Keratinocyte (primary cell): ENCODE measurements around the gene RNF34. TPM values are rescaled to one million over a fixed set of nuclear protein-coding genes. Genes with fewer than 3 reads are reported as not detected.

ENCODE experiments used
- DNase-seq: peaks from one replicate; pipeline ENCODE4 v3.0.0-alpha.2; 2011; ENCODE audit warnings: low read depth, missing footprints, low spot score
- FAIRE-seq: peaks from 2 replicates; lab custom pipeline; 2011; peaks lifted over from hg19 to GRCh38; lab: Jason Lieb, UNC
- H2AFZ ChIP-seq: 2 replicates; pipeline ENCODE4 v1.6.0; 2012; ENCODE audit warnings: low read length, control low read depth, inconsistent platforms; ENCODE audit not compliant: control insufficient read depth
- H3K27ac ChIP-seq: 2 replicates; pipeline ENCODE4 v1.5.1; 2011; ENCODE audit warnings: low read length; ENCODE audit not compliant: control insufficient read depth, insufficient read depth
- H3K27me3 ChIP-seq: 3 replicates; pipeline ENCODE4 v1.6.0; 2011; ENCODE audit warnings: low read length; ENCODE audit not compliant: control insufficient read depth, insufficient read depth; ENCODE audit errors: extremely low read depth
- H3K36me3 ChIP-seq, 2 experiments: 2 replicates in 1 of 2; 3 replicates in 1 of 2; pipeline ENCODE4 v1.5.1; 2011; ENCODE audit warnings: low read length in 2 of 2, mild to moderate bottlenecking in 1 of 2; ENCODE audit not compliant: control insufficient read depth in 2 of 2, insufficient read depth in 2 of 2; ENCODE audit errors: extremely low read depth in 1 of 2
- H3K4me1 ChIP-seq: 3 replicates; pipeline ENCODE4 v1.5.1; 2011; ENCODE audit warnings: low read length; ENCODE audit not compliant: control insufficient read depth, insufficient read depth; ENCODE audit errors: extremely low read depth
- H3K4me2 ChIP-seq: 3 replicates; pipeline ENCODE4 v1.6.0; 2011; ENCODE audit warnings: low read depth, low read length; ENCODE audit not compliant: control insufficient read depth, insufficient read depth; ENCODE audit errors: extremely low read depth
- H3K4me3 ChIP-seq, 3 experiments: fragments of 200-600 bp in 1 of 3; sonication (generic) in 1 of 3; 2 replicates in 2 of 3; 3 replicates in 1 of 3; pipeline ENCODE4 v1.5.1; 2011 to 2016; ENCODE audit warnings: low read length in 3 of 3, mild to moderate bottlenecking in 3 of 3, control low read depth in 2 of 3, inconsistent platforms in 1 of 3, low read depth in 1 of 3, mixed read lengths in 1 of 3, mixed run types in 1 of 3, moderate library complexity in 1 of 3; ENCODE audit not compliant: control insufficient read depth in 2 of 3, insufficient read depth in 2 of 3; ENCODE audit errors: extremely low read depth in 1 of 3
- H3K79me2 ChIP-seq: 2 replicates; pipeline ENCODE4 v1.6.0; 2012; ENCODE audit warnings: low read length; ENCODE audit not compliant: control insufficient read depth, insufficient read depth
- H3K9ac ChIP-seq: 3 replicates; pipeline ENCODE4 v1.6.0; 2011; ENCODE audit warnings: low read length; ENCODE audit not compliant: control insufficient read depth, insufficient read depth; ENCODE audit errors: extremely low read depth
- H3K9me1 ChIP-seq: 3 replicates; pipeline ENCODE4 v1.6.0; 2011; ENCODE audit warnings: low read length; ENCODE audit not compliant: control insufficient read depth, insufficient read depth; ENCODE audit errors: extremely low read depth
- H3K9me3 ChIP-seq: 2 replicates; pipeline ENCODE4 v1.5.1; 2012; ENCODE audit warnings: low read depth, low read length; ENCODE audit not compliant: control insufficient read depth
- H4K20me1 ChIP-seq: 3 replicates; pipeline ENCODE4 v1.6.0; 2011; ENCODE audit warnings: low read length; ENCODE audit not compliant: control insufficient read depth, insufficient read depth; ENCODE audit errors: extremely low read depth
- EZH2 ChIP-seq: IDR thresholded peaks from one replicate; pipeline ENCODE4 v1.6.1; 2012; ENCODE audit warnings: inconsistent platforms, mild to moderate bottlenecking, low read length, moderate library complexity
- dilution Hi-C: fragments of 300-500 bp; cut with MboI; formaldehyde crosslinking; loops from one replicate; pipeline ENCODE4 v1.7.0; 2020; ENCODE audit warnings: low sequenced_read_pairs; ENCODE audit not compliant: extremely low pct_ligation_motif_present
- polyA plus RNA-seq, 5 experiments: library from polyadenylated mRNA; depleted of rRNA in 3 of 5; stranded (reverse) in 3 of 5; stranded (forward) in 1 of 5; unstranded in 1 of 5; fragments of >200 nt; gene quantifications; 1 replicate in 1 of 5; 2 replicates in 3 of 5; 3 replicates in 1 of 5; pipeline versions ENCODE4 v1.2.1 to v1.2.3, GENCODE V29; 2011 to 2012; ENCODE audit warnings: missing spikeins in 2 of 5, low read depth in 1 of 5, low replicate concordance in 1 of 5
- TF ChIP-seq, protein P1 (sequence below), 3 experiments: IDR thresholded peaks in 1 of 3; conservative IDR thresholded peaks in 1 of 3; optimal IDR thresholded peaks in 1 of 3; 2 replicates in 2 of 3; 3 replicates in 1 of 3; pipeline versions ENCODE3 to v1.5.1; 2011; ENCODE audit warnings: low read length in 3 of 3, mild to moderate bottlenecking in 3 of 3, moderate library complexity in 2 of 3, control low read depth in 1 of 3, inconsistent platforms in 1 of 3; ENCODE audit not compliant: insufficient read depth in 2 of 3; ENCODE audit errors: extremely low read depth in 1 of 3

RNF34 gene
- polyA plus RNA-seq, 1 donor (not counting 4 experiments of a cell fraction or from before 2014, with no cell fraction given): 39.0 TPM

DNA sequence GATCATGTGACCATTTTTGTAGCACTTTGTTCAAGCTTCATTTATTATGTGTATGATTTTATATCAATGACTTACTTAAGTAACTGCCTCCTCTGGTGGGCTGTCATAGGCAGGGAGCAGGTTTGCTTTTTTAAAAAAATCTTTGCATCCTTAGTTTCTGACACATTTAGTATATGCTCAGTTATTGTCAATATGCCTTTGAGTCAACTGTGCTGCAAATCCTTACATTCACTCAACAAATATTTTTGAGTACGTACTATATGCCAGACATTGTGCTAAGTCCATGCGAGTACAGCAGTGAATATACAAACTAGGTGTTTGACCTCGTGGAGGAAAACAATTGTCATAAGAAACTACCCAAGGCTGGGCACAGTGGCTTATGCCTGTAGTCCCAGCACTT lies 43.3 kb upstream of the RNF34 start:
- Histone ChIP-seq H2AFZ (no peak overlapping the region), H3K4me3 (no peak overlapping the region), H3K4me1 (peaks cover 8% of the 10 kb centered on the region), H3K4me2 (no peak overlapping the region), H3K9me3 (no peaks in the 10 kb centered on the region), H3K79me2 (peaks cover 5% of the 10 kb centered on the region), H3K9ac (no peak overlapping the region), H3K36me3 (no peaks in the 10 kb centered on the region), H3K27ac (no peak overlapping the region), H4K20me1 (no peaks in the 10 kb centered on the region), H3K9me1 (no peaks in the 10 kb centered on the region), H3K27me3 (no peaks in the 10 kb centered on the region)
- TF ChIP-seq EZH2: no peak
- TF ChIP-seq, protein P1, sequence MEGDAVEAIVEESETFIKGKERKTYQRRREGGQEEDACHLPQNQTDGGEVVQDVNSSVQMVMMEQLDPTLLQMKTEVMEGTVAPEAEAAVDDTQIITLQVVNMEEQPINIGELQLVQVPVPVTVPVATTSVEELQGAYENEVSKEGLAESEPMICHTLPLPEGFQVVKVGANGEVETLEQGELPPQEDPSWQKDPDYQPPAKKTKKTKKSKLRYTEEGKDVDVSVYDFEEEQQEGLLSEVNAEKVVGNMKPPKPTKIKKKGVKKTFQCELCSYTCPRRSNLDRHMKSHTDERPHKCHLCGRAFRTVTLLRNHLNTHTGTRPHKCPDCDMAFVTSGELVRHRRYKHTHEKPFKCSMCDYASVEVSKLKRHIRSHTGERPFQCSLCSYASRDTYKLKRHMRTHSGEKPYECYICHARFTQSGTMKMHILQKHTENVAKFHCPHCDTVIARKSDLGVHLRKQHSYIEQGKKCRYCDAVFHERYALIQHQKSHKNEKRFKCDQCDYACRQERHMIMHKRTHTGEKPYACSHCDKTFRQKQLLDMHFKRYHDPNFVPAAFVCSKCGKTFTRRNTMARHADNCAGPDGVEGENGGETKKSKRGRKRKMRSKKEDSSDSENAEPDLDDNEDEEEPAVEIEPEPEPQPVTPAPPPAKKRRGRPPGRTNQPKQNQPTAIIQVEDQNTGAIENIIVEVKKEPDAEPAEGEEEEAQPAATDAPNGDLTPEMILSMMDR (optimal IDR thresholded peaks at IDR 0.05 in 1 of 3, IDR thresholded peaks at IDR 0.05 in 1 of 3, conservative IDR thresholded peaks at IDR 0.05 in 1 of 3; ENCODE audit: extremely low read depth in 1 of 3, insufficient read depth in 2 of 3, low read length in 3 of 3): no peak
- FAIRE-seq (no peak), DNase-seq (no peak)
- dilution Hi-C loops: no loop called here

DNA sequence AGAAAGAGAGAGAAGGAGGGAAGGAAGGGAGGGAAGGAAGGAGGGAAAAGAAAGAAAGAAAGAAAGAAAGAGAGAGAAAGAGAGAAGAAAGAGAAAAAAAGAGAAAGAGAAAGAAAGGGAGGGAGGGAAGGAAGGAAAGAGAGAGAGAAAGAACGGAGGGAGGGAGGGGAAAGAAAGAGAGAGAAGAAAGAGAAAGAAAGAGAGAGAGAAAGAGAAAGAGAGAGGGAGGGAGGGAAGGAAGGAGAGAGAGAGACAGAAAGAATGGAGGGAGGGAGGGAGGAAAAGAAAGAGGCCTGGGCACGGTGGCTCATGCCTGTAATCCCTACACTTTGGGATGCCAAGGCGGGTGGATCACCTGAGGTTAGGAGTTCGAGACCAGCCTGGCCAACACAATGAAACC lies 42.6 kb upstream of the RNF34 start:
- no peaks in the 10 kb centered on the region for H3K9me1 ChIP-seq
- FAIRE-seq (no peak), DNase-seq (no peak)
- no peak overlapping the region for H3K9ac ChIP-seq
- H3K27me3 ChIP-seq: no peaks in the 10 kb centered on the region
- dilution Hi-C loops: no loop called here
- TF ChIP-seq EZH2: no peak
- TF ChIP-seq, protein P1 (optimal IDR thresholded peaks at IDR 0.05 in 1 of 3, IDR thresholded peaks at IDR 0.05 in 1 of 3, conservative IDR thresholded peaks at IDR 0.05 in 1 of 3; ENCODE audit: extremely low read depth in 1 of 3, insufficient read depth in 2 of 3, low read length in 3 of 3): no peak
- no peaks in the 10 kb centered on the region for H4K20me1 ChIP-seq
- H3K4me2 ChIP-seq: no peak overlapping the region
- peaks cover 8% of the 10 kb centered on the region for H3K4me1 ChIP-seq
- no peak overlapping the region for H3K4me3 ChIP-seq
- H3K79me2 ChIP-seq: no peaks in the 10 kb centered on the region
- H3K27ac ChIP-seq: no peak overlapping the region
- H3K36me3 ChIP-seq: no peaks in the 10 kb centered on the region
- H3K9me3 ChIP-seq: no peaks in the 10 kb centered on the region
- H2AFZ ChIP-seq: no peak overlapping the region
